ENCODE results near the gene FAM222A.

FAM222A gene

DNA sequence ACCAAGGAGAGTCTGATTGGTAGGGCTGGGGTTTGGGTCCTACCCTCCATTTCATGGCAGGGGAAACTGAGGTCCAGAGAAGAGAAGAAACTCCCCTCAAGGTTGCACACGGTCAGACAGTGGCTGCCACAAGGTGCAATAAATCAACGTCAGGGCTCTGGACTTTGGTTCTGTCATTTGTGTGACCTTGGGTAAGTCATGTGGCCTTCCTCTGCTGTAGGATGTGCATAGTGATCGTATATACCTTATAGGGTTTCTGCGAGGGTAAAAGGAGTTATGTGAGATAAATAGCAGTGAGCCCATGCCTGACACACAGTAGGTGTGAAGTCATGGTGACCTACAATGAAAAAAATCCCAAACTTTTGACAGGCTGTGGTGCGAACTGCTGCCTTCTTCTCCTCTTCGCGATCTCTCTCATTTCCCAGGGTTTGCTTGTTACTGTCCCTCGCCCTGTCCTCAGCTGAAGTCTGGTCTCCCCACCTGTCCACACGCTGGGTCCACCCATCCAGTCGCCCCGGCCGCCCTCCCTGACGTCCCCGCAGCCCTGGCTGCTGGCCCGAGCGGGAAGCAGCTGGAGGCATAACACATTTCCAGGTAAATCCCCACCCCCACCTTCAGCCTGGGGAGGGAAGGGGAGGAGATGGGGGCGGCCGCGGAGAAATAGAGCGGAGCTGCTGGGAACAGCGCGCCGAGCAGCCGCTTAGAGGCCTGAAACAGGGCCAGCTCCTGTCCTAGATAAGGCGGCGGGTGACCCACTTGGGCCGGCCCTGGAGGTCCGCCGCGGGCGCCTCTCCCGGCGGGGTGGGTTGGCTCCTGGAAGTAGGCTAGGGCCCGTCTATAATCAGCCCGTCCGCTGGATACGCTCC lies 1.8 kb upstream of the FAM222A start:
- no peak for DNase-seq

DNA sequence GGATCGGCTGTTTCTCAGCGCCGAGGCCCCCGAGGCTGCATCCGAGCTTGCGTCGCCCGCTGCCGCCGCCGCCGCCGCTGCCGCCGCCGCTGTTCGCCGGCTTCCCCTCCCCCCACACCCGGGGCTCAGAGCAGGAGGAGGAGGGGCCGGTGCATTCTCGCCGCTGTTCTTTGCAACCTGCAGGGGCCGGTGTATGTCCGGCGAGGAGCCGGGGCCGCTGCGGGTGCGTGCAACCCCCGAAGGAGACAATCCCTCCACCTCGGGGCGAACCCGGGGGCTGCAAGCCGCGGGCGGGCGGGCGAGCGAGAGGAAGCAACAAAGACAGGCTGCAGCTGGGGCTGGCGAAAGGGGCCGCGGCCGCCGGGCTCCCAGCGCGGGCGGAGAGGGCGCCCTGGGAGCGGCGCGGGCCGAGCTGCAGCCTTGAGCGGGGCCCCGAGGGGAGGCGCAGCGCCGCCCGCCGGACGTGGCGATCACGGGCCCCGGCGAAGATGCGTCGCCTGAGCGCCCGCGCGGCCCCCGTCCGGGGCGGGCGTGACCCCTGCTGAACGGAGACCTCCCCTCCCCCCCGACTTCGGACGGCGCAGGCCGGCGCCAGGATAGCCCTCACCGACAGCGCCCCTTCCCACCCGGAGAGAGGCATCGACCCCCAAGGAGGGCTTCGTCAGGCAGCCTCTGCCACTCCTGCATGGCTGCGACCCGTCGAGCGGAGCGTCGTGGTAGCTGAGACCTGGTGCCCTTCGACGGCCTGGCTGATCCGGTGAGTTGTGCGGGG lies 702 bp downstream of the FAM222A start:
- DNase-seq: peak; percentile 54 to 59

DNA sequence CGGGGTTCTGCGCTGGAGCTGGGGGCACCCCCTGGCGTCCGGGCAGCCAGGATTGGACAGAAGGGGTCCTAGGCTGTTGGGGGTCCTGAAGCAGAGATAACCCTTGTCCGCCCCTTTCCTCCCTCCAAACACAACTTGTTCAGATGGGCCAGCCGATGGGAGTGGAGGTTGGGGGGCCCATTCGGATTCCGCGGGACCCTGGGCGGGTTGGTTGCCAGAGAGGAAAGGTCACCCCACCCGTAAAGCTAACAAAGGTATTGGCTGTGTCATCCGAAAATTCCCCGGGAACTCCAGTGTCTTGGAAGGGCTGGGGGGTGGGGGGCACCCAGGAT lies 1.3 kb downstream of the FAM222A start:
- no peak for DNase-seq

DNA sequence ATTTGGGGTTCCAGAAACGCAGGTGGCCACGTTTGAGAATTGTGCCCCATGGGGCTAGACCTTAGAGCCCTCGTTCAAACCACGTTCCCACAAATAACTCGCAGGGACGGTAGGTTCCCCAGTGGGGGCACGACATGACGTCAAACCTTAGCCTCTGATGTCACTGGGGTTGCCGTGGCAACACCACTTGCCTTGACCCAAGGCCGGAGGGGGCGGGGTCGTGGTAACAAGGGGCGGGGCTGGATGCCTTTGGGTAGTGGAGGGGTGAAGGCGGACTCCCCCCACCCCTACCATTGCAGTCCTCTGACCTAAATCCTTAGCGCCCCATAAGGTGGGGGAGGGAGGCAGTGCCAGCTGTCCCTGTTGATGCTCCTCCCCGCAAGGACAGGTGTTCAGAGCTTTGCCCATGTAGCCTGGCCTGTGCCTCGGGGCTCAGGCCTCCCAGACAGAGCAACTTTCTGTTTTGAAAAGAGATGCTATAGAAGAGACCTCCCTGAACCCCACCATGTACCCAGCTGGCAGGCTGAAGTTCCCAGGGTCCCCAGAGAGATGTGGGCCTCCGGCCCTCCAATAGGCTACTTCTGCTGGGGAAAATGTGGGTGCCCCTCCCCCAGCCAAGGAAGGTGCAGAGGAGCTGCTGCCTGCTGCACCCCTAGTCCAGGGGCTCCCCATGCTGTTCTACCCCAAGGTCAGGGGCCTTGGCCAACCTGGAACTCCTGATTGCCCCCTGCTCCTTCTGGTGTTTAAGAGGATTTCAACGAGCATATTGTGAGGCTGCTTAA lies 1.9 kb downstream of the FAM222A start:
- no peak for DNase-seq

DNA sequence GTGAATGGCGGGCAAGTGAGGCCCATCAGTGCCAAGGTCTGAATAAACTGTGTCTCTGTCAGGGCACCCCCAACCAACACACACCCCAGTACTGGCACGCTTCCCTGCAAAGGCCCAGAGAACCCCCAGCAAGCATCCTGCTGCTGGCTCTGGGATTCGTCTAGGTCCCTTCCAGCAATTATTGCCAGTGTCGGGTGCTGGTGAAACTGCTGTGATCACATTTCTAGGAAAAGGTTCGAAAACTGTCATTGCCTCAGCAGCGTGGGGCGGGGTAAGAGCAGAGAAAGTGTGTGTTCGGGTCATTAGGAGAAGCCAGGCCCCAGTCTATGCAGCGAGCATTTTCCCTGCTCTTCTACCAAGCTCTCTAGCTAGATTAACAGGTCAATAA lies 2.5 kb downstream of the FAM222A start:
- no peak for DNase-seq

DNA sequence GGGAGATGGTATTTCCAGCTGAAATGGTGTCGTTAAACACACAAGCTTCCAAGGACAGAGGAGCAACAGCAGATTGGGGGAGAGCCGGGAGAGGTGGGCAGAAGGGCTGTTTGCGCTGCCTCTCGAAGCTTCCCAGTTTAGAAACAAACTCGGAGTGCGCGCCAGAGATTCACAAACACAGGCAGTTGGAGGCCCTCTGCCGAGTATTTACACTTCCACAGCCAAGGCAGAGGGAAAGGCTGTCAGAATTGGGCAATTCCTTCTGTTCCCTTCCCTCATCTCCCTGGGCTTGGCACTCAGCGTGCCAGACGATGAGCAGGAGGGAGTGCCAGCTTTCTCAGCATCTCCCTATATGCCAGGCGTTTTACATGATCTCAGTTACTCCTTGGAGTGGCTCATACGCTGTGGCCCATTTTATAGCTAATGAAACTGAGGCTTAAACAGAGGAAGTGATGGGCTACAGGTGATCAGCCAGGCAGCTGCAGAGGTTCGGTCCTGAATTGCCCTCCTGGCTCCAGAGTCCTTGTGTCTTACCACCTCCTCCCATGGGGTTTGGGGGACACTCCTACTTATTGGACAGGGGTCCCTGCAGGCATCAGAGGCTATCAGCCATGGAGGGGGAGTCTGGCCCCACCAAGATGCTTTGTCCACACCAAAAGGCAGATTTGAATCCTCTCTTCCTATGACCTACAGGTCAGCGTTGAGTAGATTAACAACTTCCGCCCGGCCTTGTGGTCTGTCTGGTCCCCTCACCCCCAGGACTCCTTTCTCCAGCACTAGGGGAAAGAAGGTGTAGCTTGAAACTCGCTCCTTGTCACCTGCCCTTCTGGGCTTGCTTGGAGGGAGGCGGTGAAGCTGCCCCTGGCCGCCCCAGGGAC lies 3.1 kb downstream of the FAM222A start:
- DNase-seq: no peak

DNA sequence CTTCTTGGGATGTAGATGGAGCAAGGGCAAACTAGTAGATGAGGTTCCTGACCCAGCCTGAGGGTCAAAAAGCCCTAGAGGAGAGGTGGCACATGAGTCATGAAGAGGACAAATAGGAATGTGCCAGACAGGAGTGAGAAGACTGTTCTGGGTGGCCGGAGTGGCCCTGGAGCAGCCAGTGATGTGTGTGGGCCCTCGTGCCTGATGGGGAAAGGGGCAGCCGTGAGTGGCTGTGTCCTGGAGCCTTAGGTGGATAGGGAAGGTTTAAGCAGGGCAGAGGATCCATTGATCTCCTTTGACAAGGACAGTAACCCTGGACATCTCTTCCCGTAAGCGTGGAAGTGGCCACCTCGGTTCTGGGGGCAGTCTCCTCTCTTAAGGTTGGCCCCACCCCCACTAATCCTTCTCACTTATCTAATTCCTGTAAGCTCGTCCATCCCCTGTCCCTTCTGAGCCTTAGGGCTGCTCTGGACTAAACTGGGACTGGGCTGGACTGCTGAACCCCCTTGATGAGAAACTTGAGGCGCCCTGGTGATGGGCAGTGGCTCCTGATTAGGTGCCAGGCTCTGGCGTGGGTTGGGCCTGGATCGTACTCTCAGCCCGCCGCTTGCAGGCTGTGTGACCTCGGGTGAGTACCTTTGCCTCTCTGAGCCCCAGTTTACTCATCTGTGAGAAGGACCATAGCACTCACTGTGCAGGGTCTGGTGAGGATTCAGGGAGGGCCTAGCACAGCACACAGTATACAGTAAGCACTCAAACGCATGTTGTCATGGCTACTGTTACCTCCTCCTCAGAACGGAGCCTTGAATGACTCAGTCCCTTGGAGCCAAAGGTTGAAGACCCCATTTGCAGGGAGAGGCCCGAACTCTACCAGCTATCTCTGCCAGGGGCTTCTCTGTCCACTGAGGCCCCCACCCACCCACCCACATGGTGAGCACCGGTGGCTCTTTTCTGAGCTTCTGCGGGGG lies 4.0 kb downstream of the FAM222A start:
- no peak for DNase-seq

DNA sequence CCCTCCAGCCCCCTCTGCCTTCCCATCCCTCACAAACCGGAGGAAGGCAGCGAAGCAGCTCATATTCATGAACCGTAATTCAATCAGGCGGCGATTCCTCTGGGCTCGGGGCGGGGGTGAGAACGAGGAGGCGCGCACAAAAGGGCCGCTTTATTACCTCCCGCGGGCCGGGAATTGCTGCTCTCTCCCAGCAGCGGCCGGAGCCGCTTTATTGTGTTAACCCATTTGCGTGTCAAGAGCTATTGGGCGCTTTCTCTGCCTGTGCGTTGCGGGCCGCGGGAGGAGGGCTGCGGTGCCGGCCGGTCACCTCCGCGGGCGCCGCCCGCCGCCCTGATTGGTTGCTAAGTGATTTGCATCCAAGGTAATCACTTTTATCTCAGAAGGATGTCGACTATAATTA lies 4.8 kb downstream of the FAM222A start:
- DNase-seq: no peak

DNA sequence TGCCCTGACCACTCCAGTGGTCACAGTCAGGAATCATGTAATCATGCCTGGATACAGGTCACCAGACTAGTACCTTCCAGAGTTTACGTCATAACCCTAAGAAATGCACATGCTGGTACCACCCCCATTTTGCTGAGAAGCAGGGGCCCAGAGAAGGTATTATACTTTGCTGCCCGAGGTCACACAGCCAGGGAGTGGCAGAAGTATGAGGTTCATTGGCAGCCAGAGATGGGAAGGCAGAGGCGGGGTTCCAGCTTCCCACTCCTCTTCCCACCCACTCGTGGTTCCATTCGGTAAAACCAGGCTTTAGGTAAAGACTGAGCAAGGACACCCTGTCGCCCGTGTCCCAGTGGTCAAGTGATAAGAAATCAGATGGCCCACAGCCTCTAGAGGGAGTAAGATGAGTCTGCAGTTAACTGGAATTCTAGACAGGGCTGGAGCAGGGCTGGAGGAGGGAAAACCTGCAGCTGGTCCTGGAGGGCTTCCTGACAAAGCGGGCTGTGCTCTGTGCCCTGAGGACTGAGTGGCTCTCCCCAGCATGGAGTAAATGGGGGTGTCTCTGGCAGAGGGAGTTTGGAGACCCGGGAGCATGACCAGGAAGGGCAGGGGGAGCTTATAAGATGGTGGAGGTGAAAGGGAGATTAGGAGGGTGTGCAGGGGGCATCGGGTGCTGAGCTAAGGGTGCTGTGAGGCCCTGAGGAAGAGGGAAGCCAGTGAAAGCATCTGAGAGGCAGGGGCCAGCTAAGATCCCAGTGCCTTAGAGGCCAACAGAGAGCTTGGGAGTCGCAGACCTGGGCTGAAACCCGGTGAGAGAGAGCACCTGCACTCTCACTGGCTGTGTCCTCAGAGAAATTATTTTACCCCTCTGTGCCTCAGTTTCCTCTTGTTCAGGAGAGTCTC lies 5.7 kb downstream of the FAM222A start:
- DNase-seq: no peak

DNA sequence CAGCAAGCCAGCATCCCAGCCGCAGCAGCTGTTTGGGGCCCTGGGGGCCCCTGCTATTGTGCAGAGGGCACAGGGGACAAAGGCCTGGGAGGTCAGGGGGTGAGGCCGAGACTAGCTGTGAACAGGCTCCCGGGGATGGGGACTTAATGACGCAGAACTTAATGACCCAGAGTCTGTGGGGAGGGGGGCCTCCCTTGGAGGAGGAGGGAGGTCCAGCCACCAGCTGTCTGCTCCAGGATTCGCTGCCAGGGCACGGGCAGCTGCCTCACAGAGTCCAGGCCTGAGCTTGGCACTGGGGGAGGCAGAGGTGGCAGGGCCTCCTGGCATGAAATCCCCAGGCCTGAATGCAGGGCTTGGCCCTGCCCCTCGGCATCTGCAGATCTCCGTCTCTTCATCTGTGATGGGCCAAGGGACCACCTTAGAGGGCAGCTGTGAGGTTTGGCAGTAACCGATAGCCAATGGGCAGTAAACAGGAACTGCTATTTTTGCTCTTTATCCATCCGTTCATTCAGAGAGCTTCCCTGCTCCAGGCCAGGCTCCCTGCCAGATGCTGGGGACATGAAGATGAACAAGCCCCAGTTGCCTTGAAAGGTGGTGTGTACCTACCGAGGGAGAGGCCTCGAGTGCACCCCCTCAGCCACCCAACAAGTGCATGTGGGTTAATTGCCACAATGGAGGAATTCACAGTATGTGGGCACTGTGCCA lies 6.7 kb downstream of the FAM222A start:
- no peak for DNase-seq

DNA sequence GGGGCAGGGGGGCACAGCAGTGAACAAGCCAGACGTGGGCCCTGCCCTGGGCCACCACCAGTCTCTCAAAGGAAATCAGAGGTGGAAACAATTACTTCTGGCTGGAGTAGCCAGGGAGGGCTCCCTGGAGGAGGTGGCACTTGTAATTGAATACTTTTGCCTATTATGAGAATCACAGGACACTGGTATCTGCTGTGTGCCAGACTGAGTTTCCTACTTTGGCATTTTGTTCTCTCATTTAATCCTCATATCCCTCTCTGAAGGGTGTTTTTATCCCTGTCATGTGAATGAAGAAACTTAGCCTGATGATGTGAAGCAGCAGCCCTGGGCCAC lies 7.2 kb downstream of the FAM222A start:
- no peak for DNase-seq

DNA sequence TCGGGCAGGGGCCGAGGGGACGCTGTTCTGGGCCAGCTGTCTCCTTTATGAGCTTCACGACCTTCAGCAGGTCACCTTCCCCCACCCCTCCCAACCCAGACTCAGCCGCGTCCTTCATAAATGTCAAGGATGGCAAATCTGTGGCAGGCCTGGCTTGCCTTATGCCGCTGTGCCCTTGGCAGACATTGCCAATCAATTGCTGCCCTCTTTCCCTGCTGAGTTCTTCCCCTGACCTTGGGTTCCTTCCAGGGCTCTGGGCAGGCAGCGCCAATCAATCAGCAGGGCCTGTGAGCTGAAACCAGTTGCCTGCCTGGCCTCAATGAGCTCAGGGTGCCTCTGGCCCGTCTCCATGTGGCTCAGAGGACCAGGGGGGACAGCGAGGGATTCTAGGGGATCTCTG lies 7.7 kb downstream of the FAM222A start:
- DNase-seq: no peak

DNA sequence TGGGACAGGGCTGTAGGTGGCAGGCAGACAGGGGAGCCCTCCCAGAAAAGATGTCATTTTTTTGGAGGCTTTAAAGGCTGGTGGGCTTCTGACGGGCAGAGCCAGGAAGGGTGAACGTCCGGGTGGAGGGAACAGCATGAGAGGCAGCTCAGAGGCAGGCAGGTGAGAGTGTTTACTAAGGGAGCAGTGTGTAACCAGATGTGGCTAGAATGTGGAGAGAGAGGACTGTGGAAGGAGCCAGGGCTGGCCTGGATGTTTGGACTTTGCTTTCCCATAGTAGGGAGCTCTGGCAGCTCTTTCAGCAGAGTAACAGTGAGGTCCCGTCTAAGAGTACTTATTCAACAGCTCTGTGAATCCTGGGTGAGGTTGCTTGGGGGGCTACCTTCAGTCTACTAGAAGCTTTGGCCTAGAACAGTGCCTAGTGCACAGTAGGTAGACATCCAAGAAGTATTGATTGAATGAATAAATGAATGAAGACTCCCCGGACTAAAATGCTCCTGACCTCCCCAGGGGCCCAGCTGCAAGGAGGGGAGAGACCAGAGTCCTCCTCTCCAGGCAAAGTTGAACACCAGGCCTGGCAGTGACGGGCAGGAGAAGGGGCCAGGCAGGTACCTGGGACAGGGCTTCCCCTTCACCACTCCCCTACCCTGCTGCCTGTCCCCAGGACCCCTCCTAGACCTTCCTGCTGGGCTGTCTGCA lies 8.5 kb downstream of the FAM222A start:
- DNase-seq: no peak

DNA sequence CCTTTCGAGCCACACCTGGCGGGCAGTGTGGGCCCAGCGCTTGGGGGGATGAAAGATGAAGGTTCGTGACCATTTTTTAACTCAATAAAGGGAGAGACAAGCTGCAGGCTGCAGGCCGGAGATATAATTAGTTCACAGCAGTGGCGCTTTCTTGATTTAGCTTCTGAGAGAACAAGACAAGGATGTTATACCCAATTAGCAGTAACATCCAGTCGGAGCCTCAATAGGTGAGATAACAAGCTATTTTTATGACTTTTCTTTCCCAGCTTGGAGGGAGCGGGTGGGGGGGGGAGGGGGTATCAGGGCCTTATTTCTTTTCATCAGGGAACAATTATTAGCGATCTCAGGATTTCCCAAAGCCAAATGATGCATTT lies 9.1 kb downstream of the FAM222A start:
- DNase-seq: no peak

DNA sequence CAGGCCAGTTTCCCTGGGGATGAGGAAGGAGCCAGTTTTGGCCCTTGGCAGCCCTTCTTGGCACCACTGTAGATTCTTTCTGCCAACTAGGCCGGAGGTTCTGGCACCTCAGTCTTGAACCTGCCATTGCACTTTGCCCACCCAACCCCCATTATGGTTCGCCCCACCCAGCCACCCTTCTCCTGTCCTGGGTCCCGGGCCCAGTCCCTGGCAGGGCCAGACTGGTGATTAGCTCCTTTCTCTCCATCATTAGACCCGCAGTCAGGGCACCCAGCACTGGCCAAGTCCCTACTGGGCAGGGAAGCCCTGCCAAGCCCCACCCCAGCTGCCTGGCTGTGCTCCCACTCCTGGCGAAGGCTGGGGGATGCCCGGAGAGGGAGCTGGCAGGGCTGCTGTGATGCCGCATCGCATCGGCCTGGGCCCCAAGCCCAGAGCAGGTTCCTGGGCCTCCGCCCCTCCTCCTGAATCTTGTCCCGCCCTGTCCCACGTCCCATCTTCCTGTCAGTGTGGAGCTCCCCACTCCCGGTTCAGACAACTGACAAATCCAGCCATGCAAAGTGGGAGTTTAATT lies 9.8 kb downstream of the FAM222A start:
- no peak for DNase-seq

DNA sequence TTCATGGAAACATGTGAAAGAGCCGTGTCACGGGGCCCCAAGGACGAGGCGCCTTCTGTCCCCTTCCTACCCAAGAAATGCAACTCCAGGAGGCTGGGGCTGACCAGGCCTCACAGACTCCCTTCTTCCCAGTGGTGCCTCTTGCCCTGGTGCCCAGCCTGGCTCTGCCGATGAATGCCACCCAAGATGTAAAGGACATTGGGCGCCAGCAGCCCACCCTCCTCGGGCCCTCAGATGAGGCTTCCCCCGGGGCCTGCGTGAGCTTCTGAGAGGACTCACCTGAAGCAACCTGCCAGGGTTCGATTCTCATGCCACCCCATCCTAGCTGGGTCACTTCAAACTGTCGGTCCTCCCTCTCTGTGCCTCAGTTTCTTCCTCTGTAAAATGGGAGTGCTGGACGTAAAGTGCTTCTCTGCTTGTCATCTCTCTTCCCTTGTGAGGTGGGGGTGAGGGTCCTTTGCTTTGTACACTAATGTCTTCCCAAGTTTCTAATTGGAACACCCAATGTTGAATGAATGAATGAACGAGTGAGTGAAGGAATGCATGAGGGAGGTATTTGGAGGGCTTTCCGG lies 10.8 kb downstream of the FAM222A start:
- no peak for DNase-seq

DNA sequence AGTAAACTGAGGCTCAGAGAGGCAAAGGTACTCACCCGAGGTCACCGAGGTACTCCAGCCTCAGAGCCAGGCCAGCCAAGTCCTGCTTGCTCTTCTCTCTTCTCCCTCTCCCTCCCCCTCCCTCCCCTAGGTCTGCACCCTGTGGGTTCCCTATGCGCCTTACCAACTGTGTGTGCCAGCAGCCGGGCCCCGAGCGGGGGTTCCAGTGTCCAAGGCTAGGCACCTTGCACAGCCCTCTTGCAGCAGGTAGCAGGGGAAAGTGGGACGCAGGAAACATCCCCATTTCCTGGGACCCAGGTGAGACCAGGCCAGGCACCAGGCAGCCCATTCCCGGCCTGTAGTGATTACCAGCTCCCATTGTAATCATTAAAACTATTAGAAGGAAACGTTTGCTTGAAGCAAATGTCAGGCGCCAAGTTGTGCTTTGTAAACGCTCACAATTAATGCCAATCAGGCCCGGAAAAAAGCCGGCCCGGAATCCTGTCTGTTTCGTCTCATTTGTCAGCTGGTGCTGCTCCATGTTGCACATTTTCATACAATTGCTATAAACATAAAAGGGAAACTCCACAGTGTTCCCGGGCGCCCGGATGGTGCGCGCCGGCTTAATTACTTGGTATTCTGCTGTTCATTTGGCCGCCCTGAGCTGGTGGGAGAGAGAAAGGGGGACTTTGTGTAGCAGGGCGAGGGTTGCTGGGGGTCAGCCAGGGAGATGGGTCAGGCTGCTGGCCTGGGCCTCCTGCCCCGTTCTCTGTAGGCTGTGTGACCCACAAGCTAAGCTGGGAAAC lies 11.9 kb downstream of the FAM222A start:
- no peak for DNase-seq

DNA sequence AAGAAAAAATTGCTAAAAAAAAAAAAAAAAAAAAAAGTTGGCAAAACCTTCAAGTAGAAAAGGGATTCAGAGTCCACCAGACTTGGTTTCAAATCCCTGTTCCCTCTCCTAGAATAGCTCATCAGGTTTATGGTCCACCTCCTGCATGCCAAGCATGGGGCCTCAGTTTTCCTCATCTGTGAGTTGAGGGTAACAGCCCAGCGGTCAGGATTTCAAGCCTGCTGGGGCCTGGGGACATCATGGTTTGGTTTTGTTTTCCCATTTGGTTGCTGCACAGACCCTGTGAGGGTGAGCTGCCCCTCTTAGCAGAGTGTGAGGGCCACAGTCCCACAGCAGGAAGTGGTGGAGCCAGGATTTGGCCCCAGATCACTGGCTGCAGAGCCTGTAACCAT lies 12.5 kb downstream of the FAM222A start:
- no peak for DNase-seq
